ENCODE data around the gene YIF1A. TPM values are rescaled to one million over a fixed set of nuclear protein-coding genes. Genes with fewer than 3 reads are reported as not detected.

Gene YIF1A
- polyA plus RNA-seq, 3 donors: 50.0 to 81.1 (median 63.8) TPM

GRCh38 chr11:66286699-66287098 lies 2.2 kb downstream of the YIF1A start:
- no peak overlapping the region for H3K4me3 ChIP-seq (replicated peaks in 1 of 3; ENCODE audit: low read depth in 2 of 3, low read length in 3 of 3)
- whole genome bisulfite sequencing (ENCODE audit: insufficient coverage): 98% methylated on average over 5 of the region's 5 CpGs
- H2AFZ ChIP-seq (ENCODE audit: insufficient read depth, low read depth, low read length, poor library complexity, severe bottlenecking): no peak overlapping the region
- Mint-ChIP-seq H3K9me3 (peaks cover 0 to 4% (median 0%) of the 10 kb centered on the region in 7 donors), H3K4me1 (peaks cover 42% of the 10 kb centered on the region), H3K36me3 (peaks cover 9 to 17% of the 10 kb centered on the region in 2 donors), H3K27ac (no peak overlapping the region), H3K4me3 (no peak overlapping the region), H3K27me3 (ENCODE audit: low read depth in 3 of 3) (peaks cover 18 to 24% (median 22%) of the 10 kb centered on the region in 3 donors)
- peaks cover 18 to 21% of the 10 kb centered on the region in 2 donors for H3K27me3 ChIP-seq (ENCODE audit: control insufficient read depth in 2 of 2, insufficient read depth in 2 of 2, low read length in 2 of 2)
- no peaks in the 10 kb centered on the region for H3K79me2 ChIP-seq (ENCODE audit: insufficient read depth, low read length)
- H4K20me1 ChIP-seq (ENCODE audit: insufficient read depth, low read length): peaks cover 23% of the 10 kb centered on the region
- H3K27ac ChIP-seq (ENCODE audit: low read depth in 1 of 2, low read length in 2 of 2): no peak overlapping the region
- DNase-seq: no peak
- H3K9me3 ChIP-seq (replicated peaks in 1 of 2; ENCODE audit: control insufficient read depth in 1 of 2, insufficient read depth in 1 of 2, low read length in 2 of 2): peaks cover 0 to 6% of the 10 kb centered on the region in 2 donors
- intact Hi-C loops (cut with micrococcal nuclease): no loop called here
- TF ChIP-seq CTCF (IDR thresholded peaks at IDR 0.05): no peak
- peaks cover 35 to 50% of the 10 kb centered on the region in 2 donors for H3K4me1 ChIP-seq (ENCODE audit: control insufficient read depth in 1 of 2, insufficient read depth in 2 of 2, low read length in 2 of 2)
- no peak overlapping the region for H3K9ac ChIP-seq (ENCODE audit: insufficient read depth, low read length, poor library complexity, severe bottlenecking)
- H3K36me3 ChIP-seq (replicated peaks in 1 of 2; ENCODE audit: control insufficient read depth in 1 of 2, insufficient read depth in 2 of 2, low read length in 2 of 2): peaks cover 3 to 14% of the 10 kb centered on the region in 2 donors
- H3K4me2 ChIP-seq (replicated peaks; ENCODE audit: extremely low read depth, low read length, poor library complexity, severe bottlenecking): no peak overlapping the region

GRCh38 chr11:66285250-66285947 lies 3.5 kb downstream of the YIF1A start:
- intact Hi-C loops (cut with micrococcal nuclease): no loop called here
- Histone ChIP-seq H3K36me3 (replicated peaks in 1 of 2; ENCODE audit: control insufficient read depth in 1 of 2, insufficient read depth in 2 of 2, low read length in 2 of 2) (peaks cover 3 to 14% of the 10 kb centered on the region in 2 donors), H3K9me3 (replicated peaks in 1 of 2; ENCODE audit: control insufficient read depth in 1 of 2, insufficient read depth in 1 of 2, low read length in 2 of 2) (no peaks in the 10 kb centered on the region), H3K9ac (ENCODE audit: insufficient read depth, low read length, poor library complexity, severe bottlenecking) (no peak overlapping the region), H3K27ac (ENCODE audit: low read depth in 1 of 2, low read length in 2 of 2) (no peak overlapping the region), H3K79me2 (ENCODE audit: insufficient read depth, low read length) (no peaks in the 10 kb centered on the region), H3K4me3 (replicated peaks in 1 of 3; ENCODE audit: low read depth in 2 of 3, low read length in 3 of 3) (no peak overlapping the region), H4K20me1 (ENCODE audit: insufficient read depth, low read length) (peaks cover 25% of the 10 kb centered on the region), H2AFZ (ENCODE audit: insufficient read depth, low read depth, low read length, poor library complexity, severe bottlenecking) (no peak overlapping the region), H3K27me3 (ENCODE audit: control insufficient read depth in 2 of 2, insufficient read depth in 2 of 2, low read length in 2 of 2) (peaks cover 7 to 9% of the 10 kb centered on the region in 2 donors), H3K4me2 (replicated peaks; ENCODE audit: extremely low read depth, low read length, poor library complexity, severe bottlenecking) (no peak overlapping the region), H3K4me1 (ENCODE audit: control insufficient read depth in 1 of 2, insufficient read depth in 2 of 2, low read length in 2 of 2) (peaks cover 33 to 46% of the 10 kb centered on the region in 2 donors)
- Mint-ChIP-seq H3K36me3 (peaks cover 9 to 17% of the 10 kb centered on the region in 2 donors), H3K9me3 (peaks cover 0 to 3% (median 0%) of the 10 kb centered on the region in 7 donors), H3K27me3 (ENCODE audit: low read depth in 3 of 3) (peaks cover 13 to 21% (median 14%) of the 10 kb centered on the region in 3 donors), H3K4me3 (no peak overlapping the region), H3K4me1 (peaks cover 42% of the 10 kb centered on the region), H3K27ac (no peak overlapping the region)
- 96% methylated on average over 10 of the region's 13 CpGs for WGBS (ENCODE audit: insufficient coverage)
- DNase-seq: no peak
- TF ChIP-seq CTCF (IDR thresholded peaks at IDR 0.05): no peak
